K562 (cell line): Measurements from ENCODE around the gene SOBP. TPM values are rescaled to one million over a fixed set of nuclear protein-coding genes. Genes with fewer than 3 reads are reported as not detected.

ENCODE experiments used
- ATAC-seq: fragments of 200-7000 bp; cut with Tn5 transposase; 3 replicates; pipeline ENCODE4 v1.9.1; 2020; ENCODE audit warnings: moderate library complexity
- BruUV-seq: library from RNA; stranded (reverse); fragments of 400-500 nt; replicated peaks from 2 replicates; lab custom pipeline; 2021; lab: Mats Ljungman, UMichigan
- CTCF ChIA-PET: fragments of 300-600 bp; formaldehyde crosslinking; extraction: SDS; loops from one replicate; lab custom pipeline; 2021; ENCODE audit warnings: low intra/inter-chr PET ratio; lab: Yijun Ruan, JAX
- POLR2A ChIA-PET: fragments of 300-600, 350-650 bp; sonication (Branson Sonifier 250); formaldehyde crosslinking; extraction: SDS; loops from one replicate; lab custom pipeline; 2021; ENCODE audit warnings: antibody characterized with exemption, inconsistent platforms; lab: Yijun Ruan, JAX
- DNase-seq, 4 experiments: peaks; one replicate each; pipeline versions ENCODE4 v3.0.0 to v3.0.0-alpha.2; 2011 to 2018; ENCODE audit warnings: low spot score in 3 of 4, mixed read lengths in 3 of 4; ENCODE audit errors: extremely low read depth in 1 of 4
- FAIRE-seq: peaks from 2 replicates; lab custom pipeline; 2011; peaks lifted over from hg19 to GRCh38; lab: Jason Lieb, UNC
- H2AFZ ChIP-seq: 2 replicates; pipeline ENCODE4 v1.6.0; 2011; ENCODE audit warnings: low read depth, low read length, control low read depth, inconsistent platforms
- H3K27ac ChIP-seq: fragments of 200-600 bp; 3 replicates; pipeline ENCODE4 v1.8.0; 2011; ENCODE audit warnings: low read depth, mild to moderate bottlenecking, control low read depth, inconsistent platforms, low read length, moderate library complexity, mixed read lengths; ENCODE audit errors: extremely low read depth
- H3K27me3 ChIP-seq, 2 experiments: fragments of 300-600 bp in 1 of 2; 2 replicates in 1 of 2; 3 replicates in 1 of 2; pipeline versions ENCODE4 v1.6.0 to v1.8.0; 2011; ENCODE audit warnings: inconsistent platforms in 2 of 2, low read length in 2 of 2, mild to moderate bottlenecking in 1 of 2, mixed read lengths in 1 of 2, moderate library complexity in 1 of 2; ENCODE audit not compliant: control insufficient read depth in 2 of 2, insufficient read depth in 2 of 2
- H3K36me3 ChIP-seq: fragments of 300-600 bp; 3 replicates; pipeline ENCODE4 v1.8.0; 2011; ENCODE audit warnings: mild to moderate bottlenecking, low read length, inconsistent platforms; ENCODE audit not compliant: control insufficient read depth, insufficient read depth
- H3K4me1 ChIP-seq, 2 experiments: fragments of 200-600 bp in 1 of 2; replicated peaks in 1 of 2; 2 replicates in 1 of 2; 3 replicates in 1 of 2; pipeline versions ENCODE4 v1.5.1 to v1.8.0; 2011; ENCODE audit warnings: inconsistent platforms in 2 of 2, low read length in 2 of 2, mild to moderate bottlenecking in 1 of 2, mixed read lengths in 1 of 2, moderate library complexity in 1 of 2; ENCODE audit not compliant: control insufficient read depth in 2 of 2, insufficient read depth in 2 of 2
- H3K4me2 ChIP-seq: 2 replicates; pipeline ENCODE4 v1.6.1; 2011; ENCODE audit warnings: low read length, control low read depth, inconsistent platforms, mixed read lengths; ENCODE audit not compliant: insufficient read depth
- H3K4me3 ChIP-seq: fragments of 200-600 bp; sonication (generic), shearing (Covaris generic); 2 replicates; pipeline ENCODE4 v1.5.1; 2016; ENCODE audit warnings: control low read depth, inconsistent platforms
- H3K79me2 ChIP-seq: fragments of 200-600 bp; 3 replicates; pipeline ENCODE4 v1.8.0; 2011; ENCODE audit warnings: low read length, inconsistent platforms; ENCODE audit not compliant: control insufficient read depth, insufficient read depth
- H3K9ac ChIP-seq, 2 experiments: 2 replicates each; pipeline versions ENCODE4 v1.6.0 to v1.6.1; 2011; ENCODE audit warnings: low read depth in 2 of 2, low read length in 2 of 2, control low read depth in 1 of 2, inconsistent platforms in 1 of 2, mild to moderate bottlenecking in 1 of 2, mixed read lengths in 1 of 2; ENCODE audit not compliant: insufficient read depth in 1 of 2
- H3K9me1 ChIP-seq: one replicate; pipeline ENCODE4 v1.6.0; 2011; ENCODE audit warnings: inconsistent platforms, mild to moderate bottlenecking, low read length, moderate library complexity; ENCODE audit not compliant: control insufficient read depth, insufficient read depth
- H3K9me3 ChIP-seq: replicated peaks from 2 replicates; pipeline ENCODE4 v1.5.1; 2011; ENCODE audit warnings: low read depth, low read length, inconsistent platforms; ENCODE audit not compliant: control insufficient read depth, insufficient read depth
- H4K20me1 ChIP-seq: replicated peaks from 2 replicates; pipeline ENCODE4 v1.6.1; 2011; ENCODE audit warnings: low read length, inconsistent platforms, mixed read lengths; ENCODE audit not compliant: control insufficient read depth, insufficient read depth
- BCOR ChIP-seq: fragments of 450-650 bp; IDR thresholded peaks from 2 replicates; pipeline ENCODE4 v1.6.1; 2016
- KLF6 ChIP-seq: fragments of 250-450 bp; sonication (Bioruptor Pico); IDR thresholded peaks from 2 replicates; pipeline ENCODE4 v1.4.0; 2020; ENCODE audit warnings: mild to moderate bottlenecking, moderate library complexity, borderline replicate concordance
- PML ChIP-seq: IDR thresholded peaks from 2 replicates; pipeline ENCODE4 v1.6.1; 2012; ENCODE audit warnings: low read length, inconsistent platforms
- THAP7 ChIP-seq: fragments of 250-450 bp; sonication (Bioruptor Pico); IDR thresholded peaks from 2 replicates; pipeline ENCODE4 v1.5.0; 2021
- THRB ChIP-seq: fragments of 450-650 bp; formaldehyde crosslinking; conservative IDR thresholded peaks from 2 replicates; pipeline ENCODE4 v1.4.0; 2022; ENCODE audit warnings: mild to moderate bottlenecking, missing genetic modification characterization
- ZNF277 ChIP-seq: fragments of 250-450 bp; sonication (Bioruptor Pico); IDR thresholded peaks from 2 replicates; pipeline ENCODE4 v1.8.0; 2022; ENCODE audit warnings: inconsistent platforms, mild to moderate bottlenecking, moderate library complexity, borderline replicate concordance
- ZNF324 ChIP-seq: fragments of 250-450 bp; sonication (Bioruptor Pico); IDR thresholded peaks from 2 replicates; pipeline ENCODE4 v1.4.0; 2020; ENCODE audit warnings: mild to moderate bottlenecking
- ZNF436 ChIP-seq: fragments of 250-450, 450-650 bp; sonication (Bioruptor Pico); formaldehyde crosslinking; IDR thresholded peaks from 2 replicates; pipeline ENCODE4 v1.7.0; 2020; ENCODE audit warnings: mild to moderate bottlenecking
- WGBS: fragments of 100-300 bp; shearing (Covaris generic); methylation state at CpG from one replicate; pipeline ENCODE4 v1.1.6; 2016; ENCODE audit warnings: low coverage, mixed read lengths; ENCODE audit not compliant: insufficient coverage; ENCODE audit errors: missing lambda C conversion rate; 5-methylcytosine and 5-hydroxymethylcytosine counted together
- in situ Hi-C: fragments of 300-500 bp; cut with MboI; formaldehyde crosslinking; loops from 4 replicates; pipeline ENCODE4 v1.15.0; 2018; ENCODE audit warnings: inconsistent platforms, mixed read lengths
- intact Hi-C: fragments of 100-400 bp; cut with micrococcal nuclease; formaldehyde crosslinking; loops from 2 replicates; pipeline ENCODE4 v1.14.2; 2022
- polyA plus RNA-seq, 8 experiments: library from polyadenylated mRNA; depleted of rRNA in 4 of 8; stranded (reverse) in 5 of 8; unstranded in 3 of 8; fragments of >200 nt; fragmentation: Nextera tagmentation in 2 of 8; fragmentation: Illumina TruSeq in 1 of 8; extraction: Ambion mirVana in 2 of 8; extraction: Trizol in 1 of 8; gene quantifications; 2 replicates each; pipeline versions ENCODE4 v1.2.1 to v1.2.3, GENCODE V29; 2011 to 2014; ENCODE audit warnings: inconsistent platforms in 1 of 8, missing spikeins in 1 of 8
- total RNA-seq, 7 experiments: library from RNA; depleted of rRNA in 6 of 7; stranded (reverse); fragments of >200 nt in 6 of 7; fragmentation: Illumina TruSeq in 2 of 7; extraction: Trizol in 2 of 7; gene quantifications; 2 replicates each; pipeline versions ENCODE4 v1.2.1 to v1.2.3, GENCODE V29; 2011 to 2021; ENCODE audit warnings: low replicate concordance in 1 of 7
- TF ChIP-seq, protein P1 (sequence below): fragments of 250-450 bp; sonication (Bioruptor Pico); IDR thresholded peaks from 2 replicates; pipeline ENCODE4 v1.9.0; 2021; ENCODE audit warnings: mild to moderate bottlenecking

SOBP gene
- total and polyA plus RNA-seq, 9 of the 15 experiments (the other 6 are each of a cell fraction or from before 2014, with no cell fraction given), result 0.16 TPM; not detected in 8

GRCh38 chr6:107547451-107547840, 57.5 kb downstream of the SOBP start:
- FAIRE-seq (no peak), DNase-seq (no peak), ATAC-seq (no peak)
- Histone ChIP-seq H3K36me3 (no peaks in the 10 kb centered on the region), H4K20me1 (no peaks in the 10 kb centered on the region), H3K9me1 (no peaks in the 10 kb centered on the region), H3K27me3 (peaks cover 24 to 35% of the 10 kb centered on the region in 2 experiments), H3K79me2 (no peaks in the 10 kb centered on the region), H3K9me3 (no peaks in the 10 kb centered on the region), H3K4me2 (no peak overlapping the region), H3K4me1 (no peaks in the 10 kb centered on the region; a peak in 1 of 5 replicates), H3K27ac (no peak overlapping the region), H3K4me3 (no peak overlapping the region), H3K9ac (no peak overlapping the region), H2AFZ (no peak overlapping the region)
- in situ Hi-C loops (no loop called here), intact Hi-C loops (no loop called here)
- CTCF ChIA-PET, result no interaction called here
- WGBS, result 0% methylated on average over 2 of the region's 2 CpGs
- POLR2A ChIA-PET, result no interaction called here
- BruUV-seq, result no TSS peak
- no peak for TF ChIP-seq ZNF324 (CRISPR knock-in tag)
- no peak for TF ChIP-seq ZNF436 (CRISPR knock-in tag)
- TF ChIP-seq, protein P1, sequence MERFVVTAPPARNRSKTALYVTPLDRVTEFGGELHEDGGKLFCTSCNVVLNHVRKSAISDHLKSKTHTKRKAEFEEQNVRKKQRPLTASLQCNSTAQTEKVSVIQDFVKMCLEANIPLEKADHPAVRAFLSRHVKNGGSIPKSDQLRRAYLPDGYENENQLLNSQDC, result no peak
- TF ChIP-seq KLF6, result no peak
- TF ChIP-seq ZNF277 (CRISPR knock-in tag), result no peak
- TF ChIP-seq PML, result no peak
- TF ChIP-seq THRB, result no peak
- no peak for TF ChIP-seq BCOR
- no peak for TF ChIP-seq THAP7
